Endothelial cell of umbilical vein (primary cell): ENCODE data around the gene NEO1. TPM values are rescaled to one million over a fixed set of nuclear protein-coding genes. Genes with fewer than 3 reads are reported as not detected.

Source experiments
- BruUV-seq: library from RNA; stranded (reverse); fragments of 400-500 nt; replicated peaks from 2 replicates; lab custom pipeline; 2021; lab: Mats Ljungman, UMichigan
- CTCF ChIA-PET: fragments of 300-600, 350-600 bp; sonication (Branson Sonifier 250); formaldehyde crosslinking; loops from one replicate; lab custom pipeline; 2021; ENCODE audit warnings: antibody characterized with exemption, inconsistent platforms; lab: Charles Lee
- POLR2A ChIA-PET: fragments of 300-600, 350-600 bp; sonication (Branson Sonifier 250); formaldehyde crosslinking; loops from one replicate; lab custom pipeline; 2021; ENCODE audit warnings: antibody characterized with exemption, inconsistent platforms; lab: Charles Lee
- DNase-seq: peaks from one replicate; pipeline ENCODE4 v3.0.0-alpha.2; 2011; ENCODE audit warnings: low read depth, low spot score
- FAIRE-seq: peaks from 2 replicates; lab custom pipeline; 2011; peaks lifted over from hg19 to GRCh38; lab: Jason Lieb, UNC
- H2AFZ ChIP-seq: 2 replicates; pipeline ENCODE4 v1.6.0; 2012; ENCODE audit warnings: low read depth, low read length, control low read depth, inconsistent platforms
- H3K27ac ChIP-seq: 2 replicates; pipeline ENCODE4 v1.5.1; 2011; ENCODE audit warnings: low read depth, mild to moderate bottlenecking, control low read depth, low read length, moderate library complexity; ENCODE audit not compliant: insufficient read depth
- H3K27me3 ChIP-seq, 2 experiments: 2 replicates each; pipeline versions ENCODE4 v1.6.0 to v1.6.1; 2011; ENCODE audit warnings: low read length in 2 of 2, mixed read lengths in 1 of 2; ENCODE audit not compliant: control insufficient read depth in 2 of 2, insufficient read depth in 2 of 2
- H3K36me3 ChIP-seq, 2 experiments: 2 replicates in 1 of 2; 3 replicates in 1 of 2; pipeline ENCODE4 v1.5.1; 2011; ENCODE audit warnings: low read length in 2 of 2, mild to moderate bottlenecking in 1 of 2, moderate library complexity in 1 of 2; ENCODE audit not compliant: control insufficient read depth in 2 of 2, insufficient read depth in 2 of 2; ENCODE audit errors: extremely low read depth in 1 of 2
- H3K4me1 ChIP-seq: 3 replicates; pipeline ENCODE4 v1.5.1; 2011; ENCODE audit warnings: mild to moderate bottlenecking, low read length; ENCODE audit not compliant: control insufficient read depth, insufficient read depth; ENCODE audit errors: extremely low read depth
- H3K4me2 ChIP-seq: 2 replicates; pipeline ENCODE4 v1.6.1; 2011; ENCODE audit warnings: low read length, control low read depth, mixed read lengths; ENCODE audit not compliant: insufficient read depth
- H3K4me3 ChIP-seq, 3 experiments: fragments of 200-600 bp in 1 of 3; sonication (generic), shearing (Covaris generic) in 1 of 3; replicated peaks in 1 of 3; 2 replicates each; pipeline ENCODE4 v1.5.1; 2011 to 2016; ENCODE audit warnings: control low read depth in 3 of 3, low read length in 3 of 3, mild to moderate bottlenecking in 2 of 3, inconsistent platforms in 1 of 3, low read depth in 1 of 3, moderate library complexity in 1 of 3; ENCODE audit not compliant: insufficient read depth in 1 of 3
- H3K79me2 ChIP-seq: 2 replicates; pipeline ENCODE4 v1.6.0; 2012; ENCODE audit warnings: low read length, inconsistent platforms; ENCODE audit not compliant: control insufficient read depth, insufficient read depth
- H3K9ac ChIP-seq: replicated peaks from 2 replicates; pipeline ENCODE3; 2011; ENCODE audit warnings: low read length, control low read depth; ENCODE audit not compliant: insufficient read depth; ENCODE audit errors: extremely low read depth
- H3K9me1 ChIP-seq: replicated peaks from 3 replicates; pipeline ENCODE4 v1.6.0; 2011; ENCODE audit warnings: mild to moderate bottlenecking, low read length; ENCODE audit not compliant: control insufficient read depth, insufficient read depth; ENCODE audit errors: extremely low read depth
- H3K9me3 ChIP-seq: replicated peaks from 2 replicates; pipeline ENCODE4 v1.5.1; 2012; ENCODE audit warnings: low read length, inconsistent platforms; ENCODE audit not compliant: control insufficient read depth, insufficient read depth
- H4K20me1 ChIP-seq: replicated peaks from 2 replicates; pipeline ENCODE3; 2011; ENCODE audit warnings: mild to moderate bottlenecking, low read length; ENCODE audit not compliant: control insufficient read depth, insufficient read depth; ENCODE audit errors: extremely low read depth
- EZH2 ChIP-seq: IDR thresholded peaks from 2 replicates; pipeline ENCODE4 v1.6.1; 2012; ENCODE audit warnings: borderline replicate concordance, low read depth, mild to moderate bottlenecking, moderate library complexity, low read length, inconsistent platforms; ENCODE audit not compliant: severe bottlenecking
- FOS ChIP-seq: IDR thresholded peaks from 2 replicates; pipeline ENCODE4 v1.6.1; 2011; ENCODE audit warnings: mild to moderate bottlenecking, low read length, moderate library complexity, borderline replicate concordance; ENCODE audit not compliant: insufficient read depth
- GATA2 ChIP-seq: IDR thresholded peaks from 2 replicates; pipeline ENCODE4 v1.7.0; 2011; ENCODE audit warnings: low read depth, mild to moderate bottlenecking, moderate library complexity, mixed read lengths, low read length; ENCODE audit not compliant: insufficient read length, insufficient read depth
- JUN ChIP-seq: IDR thresholded peaks from 2 replicates; pipeline ENCODE4 v1.6.1; 2011; ENCODE audit warnings: borderline replicate concordance, low read depth; ENCODE audit not compliant: insufficient read length, insufficient read depth
- MYC ChIP-seq: IDR thresholded peaks from one replicate; pipeline ENCODE4 v1.6.1; 2011; ENCODE audit warnings: mild to moderate bottlenecking, low read depth, low read length
- POLR2A ChIP-seq: IDR thresholded peaks from 2 replicates; pipeline ENCODE4 v1.6.1; 2012; ENCODE audit warnings: low read depth, mild to moderate bottlenecking, control low read depth, low read length
- POLR2AphosphoS5 ChIP-seq: IDR thresholded peaks from 2 replicates; pipeline ENCODE4 v1.6.1; 2012; ENCODE audit warnings: low read depth, mild to moderate bottlenecking, control low read depth, low read length, moderate library complexity; ENCODE audit not compliant: insufficient read depth
- dilution Hi-C: fragments of 300-500 bp; cut with MboI; formaldehyde crosslinking; loops from one replicate; pipeline ENCODE4 v1.15.0; 2019; ENCODE audit warnings: low sequenced_read_pairs; ENCODE audit not compliant: extremely low pct_ligation_motif_present
- intact Hi-C: fragments of 100-400 bp; cut with micrococcal nuclease; formaldehyde crosslinking; loops from one replicate; pipeline ENCODE4 v1.10.0; 2022
- polyA plus RNA-seq, 4 experiments: library from polyadenylated mRNA; depleted of rRNA in 3 of 4; stranded (reverse) in 3 of 4; unstranded in 1 of 4; fragments of >200 nt; gene quantifications; 2 replicates each; pipeline versions ENCODE4 v1.2.1 to v1.2.3, GENCODE V29; 2011 to 2012; ENCODE audit warnings: missing spikeins in 1 of 4
- total RNA-seq: library from RNA; stranded (reverse); gene quantifications from 2 replicates; pipeline ENCODE4 v1.2.3, GENCODE V29; 2021
- TF ChIP-seq, protein P1 (sequence below), 2 donors: IDR thresholded peaks; 1 replicate in 1 of 2; 2 replicates in 1 of 2; pipeline ENCODE4 v1.5.1; 2011; ENCODE audit warnings: low read length in 2 of 2, mild to moderate bottlenecking in 2 of 2, moderate library complexity in 2 of 2, control low read depth in 1 of 2, inconsistent platforms in 1 of 2, low read depth in 1 of 2; ENCODE audit not compliant: insufficient read depth in 1 of 2; ENCODE audit errors: extremely low read depth in 1 of 2
- TF ChIP-seq, protein P2 (sequence below): IDR thresholded peaks from 2 replicates; pipeline ENCODE4 v1.6.1; 2011; ENCODE audit not compliant: insufficient read depth, insufficient read length

NEO1 gene
- total and polyA plus RNA-seq, 2 donors (not counting 3 experiments of a cell fraction or from before 2014, with no cell fraction given): 0.12 to 0.35 TPM

DNA sequence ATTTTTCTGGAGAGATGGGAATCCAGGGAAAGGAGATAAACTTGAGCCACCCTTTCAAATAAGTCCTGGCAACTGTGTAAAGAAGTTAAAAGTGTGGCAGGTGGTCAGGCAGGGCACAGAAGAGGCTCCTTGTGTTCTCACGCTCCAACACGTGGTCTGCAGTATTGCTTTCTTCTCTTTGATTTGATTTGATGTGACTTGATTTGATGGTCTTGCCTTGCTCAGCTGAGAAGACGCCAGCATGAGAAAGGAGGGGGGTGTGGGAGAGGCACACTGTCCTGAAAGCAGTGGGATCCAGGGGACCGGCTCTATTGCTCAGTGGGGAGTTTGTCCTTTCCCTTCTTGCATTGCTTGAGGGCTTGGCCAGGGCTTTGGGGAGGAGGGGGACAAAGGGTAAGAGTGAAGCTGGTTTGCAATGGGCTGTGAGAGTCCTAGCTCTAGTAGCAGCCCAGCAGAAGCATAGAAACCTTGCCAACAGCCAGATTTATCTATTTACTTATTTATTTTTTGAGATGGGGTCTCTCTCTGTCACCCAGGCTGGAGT is 25.7 kb upstream of the NEO1 start:
- H3K4me3 ChIP-seq: no peak overlapping the region
- no peak for FAIRE-seq

More for the DNA sequence above, 25.7 kb upstream of the NEO1 start:
- Histone ChIP-seq H3K79me2 (no peaks in the 10 kb centered on the region), H3K27ac (no peak overlapping the region), H3K4me2 (no peak overlapping the region), H3K9me1 (no peaks in the 10 kb centered on the region), H2AFZ (no peak overlapping the region), H4K20me1 (no peaks in the 10 kb centered on the region), H3K27me3 (peaks cover 7 to 15% of the 10 kb centered on the region in 2 experiments), H3K36me3 (no peaks in the 10 kb centered on the region), H3K9ac (no peak overlapping the region), H3K9me3 (no peaks in the 10 kb centered on the region), H3K4me1 (no peaks in the 10 kb centered on the region)
- no peak for TF ChIP-seq EZH2
- TF ChIP-seq MYC: no peak
- TF ChIP-seq FOS: no peak
- TF ChIP-seq JUN: no peak
- TF ChIP-seq, protein P1, sequence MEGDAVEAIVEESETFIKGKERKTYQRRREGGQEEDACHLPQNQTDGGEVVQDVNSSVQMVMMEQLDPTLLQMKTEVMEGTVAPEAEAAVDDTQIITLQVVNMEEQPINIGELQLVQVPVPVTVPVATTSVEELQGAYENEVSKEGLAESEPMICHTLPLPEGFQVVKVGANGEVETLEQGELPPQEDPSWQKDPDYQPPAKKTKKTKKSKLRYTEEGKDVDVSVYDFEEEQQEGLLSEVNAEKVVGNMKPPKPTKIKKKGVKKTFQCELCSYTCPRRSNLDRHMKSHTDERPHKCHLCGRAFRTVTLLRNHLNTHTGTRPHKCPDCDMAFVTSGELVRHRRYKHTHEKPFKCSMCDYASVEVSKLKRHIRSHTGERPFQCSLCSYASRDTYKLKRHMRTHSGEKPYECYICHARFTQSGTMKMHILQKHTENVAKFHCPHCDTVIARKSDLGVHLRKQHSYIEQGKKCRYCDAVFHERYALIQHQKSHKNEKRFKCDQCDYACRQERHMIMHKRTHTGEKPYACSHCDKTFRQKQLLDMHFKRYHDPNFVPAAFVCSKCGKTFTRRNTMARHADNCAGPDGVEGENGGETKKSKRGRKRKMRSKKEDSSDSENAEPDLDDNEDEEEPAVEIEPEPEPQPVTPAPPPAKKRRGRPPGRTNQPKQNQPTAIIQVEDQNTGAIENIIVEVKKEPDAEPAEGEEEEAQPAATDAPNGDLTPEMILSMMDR (IDR thresholded peaks at IDR 0.05; ENCODE audit: extremely low read depth in 1 of 2, insufficient read depth in 1 of 2, low read depth in 1 of 2, low read length in 2 of 2): no peak
- TF ChIP-seq POLR2A: no peak
- TF ChIP-seq, protein P2, sequence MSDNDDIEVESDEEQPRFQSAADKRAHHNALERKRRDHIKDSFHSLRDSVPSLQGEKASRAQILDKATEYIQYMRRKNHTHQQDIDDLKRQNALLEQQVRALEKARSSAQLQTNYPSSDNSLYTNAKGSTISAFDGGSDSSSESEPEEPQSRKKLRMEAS: no peak
- no peak for TF ChIP-seq GATA2
- TF ChIP-seq POLR2AphosphoS5: no peak
- CTCF ChIA-PET: no interaction called here
- DNase-seq: no peak
- intact Hi-C loops: no loop called here
- POLR2A ChIA-PET: no interaction called here
- dilution Hi-C loops: no loop called here
- no TSS peak for BruUV-seq
